G401 (cell line): ENCODE results near the gene MDP1. TPM values are rescaled to one million over a fixed set of nuclear protein-coding genes. Genes with fewer than 3 reads are reported as not detected.
"Not testable (repeated sequence)": the region's sequence is repeated elsewhere in the genome, so short reads cannot be mapped to it uniquely, and the experiment has no call there.

Source experiments
- DNase-seq: peaks from one replicate; pipeline ENCODE4 v3.0.0-alpha.2; 2015; ENCODE audit warnings: low spot score
- in situ Hi-C: cut with HindIII; loops from 2 replicates; pipeline ENCODE4 v1.10.0; 2016; ENCODE audit warnings: low sequenced_read_pairs, mixed read lengths
- total RNA-seq: library from RNA; depleted of rRNA; stranded (reverse); fragments of >200 nt; shearing (Covaris generic); gene quantifications from 2 replicates; pipeline ENCODE4 v1.2.3, GENCODE V29; 2014

The MDP1 gene
- total RNA-seq, 1 experiment from 2014 or later, result 16.6 TPM

DNA sequence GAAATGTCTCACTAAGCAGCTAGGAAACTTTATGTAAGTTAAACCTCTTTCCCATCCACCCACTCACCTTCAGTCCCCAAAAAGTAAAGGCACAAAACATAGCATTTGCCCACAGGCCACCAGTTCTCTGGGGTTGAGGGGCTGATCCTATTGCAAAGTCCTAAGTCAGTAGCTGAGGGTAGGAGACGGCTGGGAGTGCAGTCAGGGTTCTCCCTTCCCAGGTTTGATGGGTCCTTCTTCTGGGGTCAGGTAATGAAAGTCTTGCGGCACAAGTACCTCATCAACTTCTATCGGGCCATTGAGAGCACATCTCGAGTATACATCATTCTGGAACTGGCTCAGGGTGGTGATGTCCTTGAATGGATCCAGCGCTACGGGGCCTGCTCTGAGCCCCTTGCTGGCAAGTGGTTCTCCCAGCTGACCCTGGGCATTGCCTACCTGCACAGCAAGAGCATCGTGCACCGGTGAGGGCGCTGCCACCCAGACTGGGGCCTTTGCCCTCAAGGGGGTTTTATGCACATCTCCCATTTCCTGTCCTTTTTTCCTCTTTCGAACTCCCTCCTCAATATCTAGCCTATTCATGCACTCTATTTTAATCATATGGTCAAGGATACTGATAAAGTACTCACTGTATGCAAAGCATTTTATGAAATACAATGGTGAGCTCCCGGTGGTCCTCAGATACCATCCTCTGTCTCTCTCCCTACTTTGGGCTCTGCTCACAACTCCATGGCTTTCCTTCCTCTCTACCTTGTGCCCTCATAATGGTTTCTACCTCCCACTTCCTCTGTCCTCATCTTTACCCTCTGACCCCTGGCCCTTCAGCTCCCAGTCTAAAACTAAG lies 9.4 kb downstream of the MDP1 start:
- in situ Hi-C loops, result no loop called here
- no peak for DNase-seq

DNA sequence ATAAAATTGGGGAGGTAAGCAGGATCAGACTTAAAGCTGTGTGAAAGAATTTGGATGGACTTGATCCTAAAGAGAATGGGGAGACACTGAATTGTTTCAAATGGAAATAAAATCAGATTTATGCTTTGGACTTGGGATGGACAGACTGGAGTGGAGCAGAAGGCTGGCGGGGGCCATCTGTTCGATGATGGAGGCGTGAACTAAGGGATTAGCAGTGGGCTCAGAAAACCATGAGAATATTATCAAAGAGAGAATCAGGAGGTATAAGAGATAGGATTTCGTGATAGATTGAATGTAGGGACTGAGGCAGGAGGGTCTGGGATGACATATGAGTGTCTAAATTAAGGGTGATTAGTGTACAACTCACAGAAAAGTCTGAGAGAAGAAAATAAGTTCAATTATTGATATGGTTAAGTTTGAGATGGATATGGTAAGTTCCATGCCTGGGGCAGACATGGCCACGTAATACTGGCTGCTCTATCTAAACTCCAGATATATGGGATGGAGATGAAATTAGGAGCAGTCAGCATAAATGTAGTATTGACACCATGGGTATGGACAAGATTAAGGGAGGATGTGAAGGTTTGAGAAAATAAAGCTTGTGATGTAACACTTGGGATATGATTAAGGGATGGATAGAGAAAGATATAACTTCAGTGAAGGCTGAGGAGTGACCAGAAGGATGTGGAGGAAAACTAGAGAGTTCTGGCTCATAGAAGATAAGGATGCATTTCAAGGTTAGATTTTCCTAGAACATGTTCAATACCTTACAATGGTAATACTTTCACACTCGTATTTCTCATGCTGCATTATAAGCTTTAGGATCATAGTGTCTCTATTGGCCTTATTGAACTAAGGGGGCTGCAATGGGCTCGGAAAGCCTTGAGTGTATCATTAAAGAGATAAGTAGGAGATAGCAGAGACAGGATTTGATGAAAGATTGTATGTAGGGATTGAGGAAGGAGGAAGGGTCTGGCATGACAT lies 11.4 kb downstream of the MDP1 start:
- in situ Hi-C loops, result no loop called here

GRCh38 chr14:24203249-24203886 lies 12.5 kb downstream of the MDP1 start:
- in situ Hi-C loops, DNase-seq: not testable (repeated sequence)

More for the DNA sequence above, 11.4 kb downstream of the MDP1 start:
- DNase-seq, result no peak

DNA sequence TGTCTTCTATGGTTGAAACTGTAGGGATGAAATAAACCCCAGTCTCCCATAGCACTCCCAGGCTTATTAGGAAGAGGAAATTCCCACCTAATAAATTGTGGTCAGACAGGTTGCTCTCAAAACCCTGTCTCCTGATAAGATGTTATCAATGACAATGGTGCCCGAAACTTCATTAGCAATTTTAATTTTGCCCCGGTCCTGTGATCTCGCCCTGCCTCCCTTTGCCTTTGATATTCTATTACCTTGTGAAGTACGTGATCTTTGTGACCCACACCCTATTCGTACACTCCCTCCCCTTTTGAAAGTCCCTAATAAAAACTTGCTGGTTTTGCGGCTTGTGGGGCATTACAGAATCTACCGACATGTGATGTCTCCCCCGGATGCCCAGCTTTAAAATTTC lies 13.3 kb downstream of the MDP1 start:
- DNase-seq, in situ Hi-C loops: not testable (repeated sequence)

GRCh38 chr14:24198814-24199524 lies 16.9 kb downstream of the MDP1 start:
- DNase-seq, result no peak
- in situ Hi-C loops, result no loop called here

- in situ Hi-C loops, result no loop called here
- no peak for DNase-seq
Observed at GRCh38 chr14:24197056-24197450, 18.8 kb downstream of the MDP1 start.

DNA sequence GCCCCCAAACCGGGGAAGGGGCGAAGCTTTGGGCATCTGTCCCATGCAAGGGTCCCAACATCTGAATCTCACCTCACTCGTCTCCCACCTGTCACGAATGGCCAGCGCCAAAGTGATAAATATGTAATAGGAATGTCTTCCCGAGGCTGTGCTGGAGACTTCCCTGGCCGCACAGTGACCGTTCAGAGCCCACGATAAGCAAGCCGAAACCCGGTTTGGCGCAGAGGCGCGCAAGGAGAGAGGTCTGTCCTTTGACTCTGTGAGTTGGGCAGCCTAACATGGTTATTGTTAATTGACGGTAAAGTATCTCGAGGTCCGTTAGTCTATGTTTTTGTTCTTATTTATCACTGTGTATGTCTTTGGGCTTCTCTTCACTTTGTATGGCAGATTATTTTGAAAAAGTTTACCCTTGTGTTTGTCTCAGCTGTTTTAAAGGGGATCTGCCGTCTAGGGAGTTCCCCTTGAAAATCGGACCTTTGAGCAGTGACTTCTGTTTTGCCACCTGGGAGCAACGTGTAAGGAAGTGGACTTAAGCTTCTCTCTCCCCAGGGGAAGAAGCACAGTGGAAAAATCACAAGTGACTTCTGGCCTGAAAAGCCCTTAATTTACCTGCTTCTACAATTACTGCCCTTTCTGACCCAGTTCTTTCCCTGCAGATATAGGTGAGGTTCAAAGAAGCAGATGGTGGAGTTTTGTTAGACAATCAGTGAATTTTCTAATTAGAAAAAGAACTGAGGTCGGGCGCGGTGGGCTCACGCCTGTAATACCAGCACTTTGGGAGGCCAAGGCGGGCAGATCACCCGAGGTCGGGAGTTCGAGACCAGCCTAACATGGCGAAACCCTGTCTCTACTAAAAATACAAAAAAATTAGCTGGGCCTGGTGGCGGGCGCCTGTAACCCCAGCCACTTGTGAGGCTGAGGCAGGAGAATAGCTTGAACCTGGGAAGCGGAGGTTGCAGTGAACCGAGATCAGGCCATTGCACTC lies 19.5 kb downstream of the MDP1 start:
- DNase-seq, result peak; percentile 18

DNA sequence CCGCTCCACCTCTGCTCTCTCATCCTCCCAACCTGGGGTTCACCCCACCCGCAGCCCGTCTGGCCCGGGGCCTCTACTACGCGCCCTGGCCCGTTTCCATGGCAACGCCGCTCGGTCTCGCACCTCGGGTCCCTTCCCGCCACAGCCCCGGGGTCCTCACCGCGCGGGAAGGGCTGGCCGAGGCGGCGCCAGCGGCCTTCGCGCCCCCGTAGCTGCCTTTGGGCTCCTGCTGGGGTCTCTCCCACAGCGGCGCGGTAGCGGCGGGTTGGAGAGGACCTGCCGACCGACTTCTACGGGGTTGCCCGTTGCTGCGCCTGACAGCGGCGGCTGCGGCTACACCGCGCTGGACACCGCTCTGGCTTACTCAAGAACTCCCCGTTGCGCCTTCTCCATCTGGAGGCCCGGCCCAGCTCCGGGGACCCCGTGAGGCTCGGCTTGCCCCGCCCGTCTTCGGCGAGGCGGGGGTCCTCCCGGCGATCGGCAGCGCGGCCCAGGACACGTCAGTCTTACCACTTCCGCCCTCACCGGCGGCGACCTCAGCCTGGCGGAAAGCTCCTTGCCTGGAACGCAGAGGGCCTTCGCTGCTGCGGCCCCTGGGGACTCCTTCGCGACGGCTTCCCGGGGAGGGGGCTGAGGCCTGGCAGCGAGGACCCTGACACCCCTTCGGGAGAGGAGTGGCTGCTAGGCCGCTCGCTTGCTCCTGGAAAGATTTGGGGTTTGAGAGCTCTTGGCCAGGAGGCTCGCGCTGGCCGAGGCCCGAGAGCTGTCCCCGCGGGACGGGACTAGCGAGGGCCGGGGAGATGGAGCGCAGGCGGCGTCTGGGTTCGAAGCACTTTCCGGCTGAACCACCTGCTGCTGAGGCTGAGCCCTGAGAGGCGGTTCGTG lies 20.4 kb downstream of the MDP1 start, which contains the start of gene TM9SF1:
TSS of gene TM9SF1 (minus strand) at position 256 of the 885 bp plus-strand sequence. CDS start 422 bp downstream, outside the sequence.
- peak; percentile 86 for DNase-seq
- in situ Hi-C loops, result no loop called here

More for the DNA sequence above, 19.5 kb downstream of the MDP1 start:
- in situ Hi-C loops, result no loop called here

- in situ Hi-C loops, result no loop called here
- DNase-seq, result no peak
Observed at GRCh38 chr14:24194873-24195185, 21.0 kb downstream of the MDP1 start.

GRCh38 chr14:24194186-24194872 lies 21.5 kb downstream of the MDP1 start:
- in situ Hi-C loops, result no loop called here
- peak; percentile 22 for DNase-seq

DNA sequence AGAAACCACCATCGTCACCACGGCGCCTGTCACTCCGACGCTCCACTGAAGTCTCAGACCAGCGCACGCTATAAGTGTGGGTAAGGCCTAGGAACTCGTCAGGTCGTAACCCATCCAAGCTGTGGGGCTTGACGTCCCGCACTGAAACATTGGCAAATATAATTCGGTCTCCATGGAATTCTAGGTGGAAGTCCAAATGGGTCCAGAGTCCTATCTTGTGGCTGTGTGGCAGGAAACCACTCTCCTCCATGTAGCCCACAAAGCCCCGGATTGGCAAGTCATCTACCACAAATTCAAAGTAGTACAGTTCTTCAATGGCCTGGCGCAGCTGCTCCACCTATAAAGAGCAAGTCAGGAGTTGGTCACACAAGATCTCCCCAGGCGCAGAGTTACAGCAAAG lies 22.9 kb downstream of the MDP1 start:
- in situ Hi-C loops, result no loop called here
- no peak for DNase-seq

- DNase-seq, result no peak
- in situ Hi-C loops, result no loop called here
Observed at GRCh38 chr14:24190416-24190815, 25.4 kb downstream of the MDP1 start.

DNA sequence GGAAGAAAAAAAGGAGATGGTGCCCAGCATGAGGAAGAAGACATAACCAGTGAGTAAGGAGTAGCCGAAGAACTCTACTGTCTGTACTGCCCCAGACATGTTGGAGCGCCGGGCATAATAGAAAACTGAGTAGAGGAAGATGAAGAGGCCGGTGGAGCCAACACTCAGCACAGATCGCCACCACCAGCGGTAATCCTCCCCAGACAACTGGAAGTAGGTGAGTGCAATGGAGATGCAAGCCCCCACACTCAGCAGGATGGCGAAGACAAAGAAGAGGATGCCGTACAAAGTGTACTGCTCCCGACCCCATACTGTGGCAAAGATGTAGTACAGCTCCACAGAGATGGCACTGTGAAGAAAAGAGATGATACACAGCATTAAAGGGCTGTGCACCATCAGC lies 26.4 kb downstream of the MDP1 start:
- in situ Hi-C loops, result no loop called here

GRCh38 chr14:24189059-24189375 lies 26.8 kb downstream of the MDP1 start:
- in situ Hi-C loops, result no loop called here
- no peak for DNase-seq

More for the DNA sequence above, 26.4 kb downstream of the MDP1 start:
- DNase-seq, result no peak

GRCh38 chr14:24188251-24189058 lies 27.4 kb downstream of the MDP1 start, which contains the start of gene IPO4:
Gene IPO4, minus strand, starts transcription at chr14:24188816. Its CDS starts 29 bp downstream, at chr14:24188787.
- peak; percentile 95 for DNase-seq
- in situ Hi-C loops, result no loop called here

DNA sequence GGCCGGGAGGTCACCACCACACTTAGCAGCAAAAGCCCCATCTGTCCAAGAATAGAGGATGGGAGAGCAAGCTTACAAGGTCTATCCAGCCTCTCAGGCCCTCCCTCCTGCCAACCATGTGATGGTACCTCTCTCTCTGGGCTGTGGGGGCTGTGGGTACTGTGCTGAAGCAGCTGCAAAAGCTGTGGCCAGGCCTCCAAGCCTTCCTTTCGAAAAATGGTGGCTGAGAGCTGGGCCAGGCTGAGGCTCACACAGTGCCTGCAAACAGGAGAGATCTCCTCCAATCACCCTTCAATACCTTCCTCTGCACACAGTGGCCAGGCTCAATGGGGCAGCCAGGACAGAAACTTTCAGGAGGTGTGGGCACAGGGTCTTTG lies 28.3 kb downstream of the MDP1 start:
- in situ Hi-C loops, result no loop called here
- DNase-seq, result no peak
